Fibroblast of the conjunctiva (primary cell): ENCODE data around the gene TGM1.
"Not testable (repeated sequence)": the region's sequence is repeated elsewhere in the genome, so short reads cannot be mapped to it uniquely, and the experiment has no call there.

Experiments
- DNase-seq: peaks from one replicate; pipeline ENCODE4 v3.0.0-alpha.2; 2010; ENCODE audit warnings: low read depth

Gene TGM1

GRCh38 chr14:24254630-24255392, 8.2 kb downstream of the TGM1 start:
- DNase-seq, result no peak

- DNase-seq, result no peak
These were observed 9.0 kb downstream of the TGM1 start for GRCh38 chr14:24253936-24254335.

- no peak for DNase-seq
These were observed 10.5 kb downstream of the TGM1 start for GRCh38 chr14:24252289-24253124.

- no peak for DNase-seq
These were observed 11.1 kb downstream of the TGM1 start for GRCh38 chr14:24251880-24252288.

GRCh38 chr14:24250354-24250753, 12.6 kb downstream of the TGM1 start:
- DNase-seq, result no peak

GRCh38 chr14:24249230-24250021, 13.6 kb downstream of the TGM1 start:
- DNase-seq, result no peak

GRCh38 chr14:24247422-24247821, 15.6 kb downstream of the TGM1 start:
- no peak for DNase-seq

- no peak for DNase-seq
These were observed 16.2 kb downstream of the TGM1 start for GRCh38 chr14:24246765-24247212.

- DNase-seq, result not testable (repeated sequence)
These were observed 17.6 kb downstream of the TGM1 start for GRCh38 chr14:24245350-24245749.

- DNase-seq, result no peak
These were observed 19.6 kb downstream of the TGM1 start for GRCh38 chr14:24243336-24243836.

GRCh38 chr14:24241829-24242443, 21.0 kb downstream of the TGM1 start:
- peak; percentile 83 for DNase-seq

GRCh38 chr14:24240110-24240918, 22.7 kb downstream of the TGM1 start:
- DNase-seq, result no peak

GRCh38 chr14:24238527-24239037, 24.4 kb downstream of the TGM1 start:
- DNase-seq, result no peak

- no peak for DNase-seq
These were observed 24.9 kb downstream of the TGM1 start for GRCh38 chr14:24238123-24238522.

GRCh38 chr14:24237463-24237955, 25.5 kb downstream of the TGM1 start:
- DNase-seq, result no peak

- no peak for DNase-seq
These were observed 26.1 kb downstream of the TGM1 start for GRCh38 chr14:24236689-24237462.

- no peak for DNase-seq
These were observed 26.9 kb downstream of the TGM1 start for GRCh38 chr14:24235804-24236688.
